Caco-2 (cell line): Measurements from ENCODE around the gene PLD3. TPM values are rescaled to one million over a fixed set of nuclear protein-coding genes. Genes with fewer than 3 reads are reported as not detected.

Experiments used
- BruUV-seq: library from RNA; stranded (reverse); fragments of 400-500 nt; replicated peaks from 2 replicates; lab custom pipeline; 2021; lab: Mats Ljungman, UMichigan
- CTCF ChIA-PET: fragments of 300-600 bp; sonication (Branson Sonifier 250); formaldehyde crosslinking; loops from one replicate; lab custom pipeline; 2022; ENCODE audit warnings: antibody characterized with exemption; lab: Charles Lee
- POLR2A ChIA-PET: fragments of 300-600 bp; sonication (Branson Sonifier 250); formaldehyde crosslinking; loops from one replicate; lab custom pipeline; 2022; ENCODE audit warnings: antibody characterized with exemption; lab: Charles Lee
- DNase-seq, 2 experiments: peaks; one replicate each; pipeline versions ENCODE4 v3.0.0 to v3.0.0-alpha.2; 2020 to 2022
- H3K27me3 ChIP-seq: replicated peaks from 2 replicates; pipeline ENCODE4 v1.6.0; 2011; ENCODE audit warnings: low read length; ENCODE audit not compliant: control insufficient read depth, insufficient read depth
- H3K36me3 ChIP-seq: 2 replicates; pipeline ENCODE4 v1.5.1; 2011; ENCODE audit warnings: low read length; ENCODE audit not compliant: control insufficient read depth, insufficient read depth
- H3K4me1 ChIP-seq: fragments of 250-450 bp; sonication (Bioruptor Pico); 2 replicates; pipeline ENCODE4 v1.5.1; 2020; ENCODE audit warnings: mild to moderate bottlenecking
- H3K4me3 ChIP-seq: 2 replicates; pipeline ENCODE4 v1.5.1; 2011; ENCODE audit warnings: low read depth, mild to moderate bottlenecking, control low read depth, low read length
- H3K9me3 ChIP-seq: fragments of 250-450 bp; sonication (Bioruptor Pico); 2 replicates; pipeline ENCODE4 v1.5.1; 2020; ENCODE audit warnings: mild to moderate bottlenecking, moderate library complexity
- H3K27ac Mint-ChIP-seq: one replicate; pipeline ENCODE4 v1.8.0; 2022; ENCODE audit warnings: mixed read lengths; ENCODE audit not compliant: unreplicated experiment
- H3K27me3 Mint-ChIP-seq: one replicate; pipeline ENCODE4 v1.8.0; 2022; ENCODE audit warnings: mixed read lengths; ENCODE audit not compliant: insufficient read depth, unreplicated experiment
- H3K36me3 Mint-ChIP-seq: one replicate; pipeline ENCODE4 v1.8.0; 2022; ENCODE audit warnings: mild to moderate bottlenecking, mixed read lengths; ENCODE audit not compliant: insufficient read depth, unreplicated experiment
- H3K4me1 Mint-ChIP-seq: one replicate; pipeline ENCODE4 v1.8.0; 2022; ENCODE audit warnings: low read depth, mixed read lengths; ENCODE audit not compliant: unreplicated experiment
- H3K4me3 Mint-ChIP-seq: one replicate; pipeline ENCODE4 v1.8.0; 2022; ENCODE audit warnings: mild to moderate bottlenecking, moderate library complexity, mixed read lengths; ENCODE audit not compliant: unreplicated experiment
- H3K9me3 Mint-ChIP-seq: one replicate; pipeline ENCODE4 v1.8.0; 2022; ENCODE audit warnings: mixed read lengths; ENCODE audit not compliant: unreplicated experiment
- CTCF ChIP-seq, 2 experiments: fragments of 200-600 bp in 1 of 2; IDR thresholded peaks; 1 replicate in 1 of 2; 2 replicates in 1 of 2; pipeline versions ENCODE4 v1.5.1 to v1.8.0; 2011 to 2022; ENCODE audit warnings: antibody characterized with exemption in 1 of 2, control low read depth in 1 of 2, inconsistent platforms in 1 of 2, low read depth in 1 of 2, low read length in 1 of 2, mild to moderate bottlenecking in 1 of 2, moderate library complexity in 1 of 2; ENCODE audit not compliant: insufficient read depth in 1 of 2, severe bottlenecking in 1 of 2, unreplicated experiment in 1 of 2
- intact Hi-C: fragments of 100-400 bp; cut with micrococcal nuclease; formaldehyde crosslinking; loops from one replicate; pipeline ENCODE4 v1.10.0; 2022; ENCODE audit not compliant: unreplicated experiment
- total RNA-seq: library from RNA; stranded (reverse); gene quantifications from 2 replicates; pipeline ENCODE4 v1.2.3, GENCODE V29; 2022

The PLD3 gene
- total RNA-seq, 1 experiment from 2014 or later, result 114 TPM

- Mint-ChIP-seq H3K4me1 (no peaks in the 10 kb centered on the region), H3K4me3 (no peak overlapping the region), H3K27me3 (no peaks in the 10 kb centered on the region), H3K36me3 (no peaks in the 10 kb centered on the region), H3K9me3 (no peaks in the 10 kb centered on the region), H3K27ac (no peak overlapping the region)
- DNase-seq, result no peak
- no TSS peak for BruUV-seq
- intact Hi-C loops, result loop anchor here (10.0 kb wide), 1 partner anchor 232 kb away; no protein-coding TSS in a partner anchor
- no peak overlapping the region for H3K4me3 ChIP-seq
- H3K36me3 ChIP-seq, result no peaks in the 10 kb centered on the region
- POLR2A ChIA-PET, result no interaction called here
- H3K9me3 ChIP-seq, result no peaks in the 10 kb centered on the region
- TF ChIP-seq CTCF (IDR thresholded peaks at IDR 0.05; ENCODE audit: insufficient read depth in 1 of 2, low read depth in 1 of 2, low read length in 1 of 2, severe bottlenecking in 1 of 2, unreplicated experiment in 1 of 2), result no peak
- H3K4me1 ChIP-seq, result no peaks in the 10 kb centered on the region
- no peaks in the 10 kb centered on the region for H3K27me3 ChIP-seq
- CTCF ChIA-PET, result no interaction called here
Measured at GRCh38 chr19:40302224-40303011, 46.1 kb upstream of the PLD3 start.

GRCh38 chr19:40303765-40304164 is 44.7 kb upstream of the PLD3 start:
- intact Hi-C loops, result loop anchor here (10.0 kb wide), 1 partner anchor 231 kb away; no protein-coding TSS in a partner anchor

GRCh38 chr19:40304306-40304705 is 44.2 kb upstream of the PLD3 start:
- Histone ChIP-seq H3K36me3 (no peaks in the 10 kb centered on the region), H3K9me3 (no peaks in the 10 kb centered on the region), H3K4me3 (no peak overlapping the region), H3K27me3 (no peaks in the 10 kb centered on the region), H3K4me1 (no peaks in the 10 kb centered on the region)
- H3K9me3 Mint-ChIP-seq, result no peaks in the 10 kb centered on the region
- POLR2A ChIA-PET, result no interaction called here
- DNase-seq, result no peak
- TF ChIP-seq CTCF (IDR thresholded peaks at IDR 0.05; ENCODE audit: insufficient read depth in 1 of 2, low read depth in 1 of 2, low read length in 1 of 2, severe bottlenecking in 1 of 2, unreplicated experiment in 1 of 2), result no peak
- CTCF ChIA-PET, result interaction anchor here (0.8 to 1.3 kb wide), 2 partner anchors 27 to 247 kb away, joined by 3 to 7 read pairs; no protein-coding TSS in a partner anchor
- no peaks in the 10 kb centered on the region for H3K36me3 Mint-ChIP-seq
- no peaks in the 10 kb centered on the region for H3K4me1 Mint-ChIP-seq
- intact Hi-C loops, result loop anchor here (10.0 kb wide), 1 partner anchor 230 kb away; no protein-coding TSS in a partner anchor
- H3K27ac Mint-ChIP-seq, result no peak overlapping the region
- H3K4me3 Mint-ChIP-seq, result no peak overlapping the region
- no peaks in the 10 kb centered on the region for H3K27me3 Mint-ChIP-seq
- BruUV-seq, result no TSS peak

More at GRCh38 chr19:40303765-40304164, 44.7 kb upstream of the PLD3 start:
- POLR2A ChIA-PET, result no interaction called here
- Mint-ChIP-seq H3K9me3 (no peaks in the 10 kb centered on the region), H3K4me1 (no peaks in the 10 kb centered on the region), H3K27ac (no peak overlapping the region), H3K4me3 (no peak overlapping the region), H3K27me3 (no peaks in the 10 kb centered on the region), H3K36me3 (no peaks in the 10 kb centered on the region)
- H3K4me3 ChIP-seq, result no peak overlapping the region
- BruUV-seq, result no TSS peak
- TF ChIP-seq CTCF (IDR thresholded peaks at IDR 0.05; ENCODE audit: insufficient read depth in 1 of 2, low read depth in 1 of 2, low read length in 1 of 2, severe bottlenecking in 1 of 2, unreplicated experiment in 1 of 2), result no peak
- CTCF ChIA-PET, result interaction anchor here (0.8 kb wide), 1 partner anchor 28 kb away, joined by 3 read pairs; no protein-coding TSS in a partner anchor
- H3K4me1 ChIP-seq, result no peaks in the 10 kb centered on the region
- no peaks in the 10 kb centered on the region for H3K36me3 ChIP-seq
- DNase-seq, result no peak
- no peaks in the 10 kb centered on the region for H3K27me3 ChIP-seq
- no peaks in the 10 kb centered on the region for H3K9me3 ChIP-seq
